ENCODE measurements around the gene ROPN1L. TPM values are rescaled to one million over a fixed set of nuclear protein-coding genes. Genes with fewer than 3 reads are reported as not detected.
"Not testable (repeated sequence)": the region's sequence is repeated elsewhere in the genome, so short reads cannot be mapped to it uniquely, and the experiment has no call there.

Gene ROPN1L
- total RNA-seq, 2 experiments from 2014 or later: 3.1 to 4.1 TPM

DNA sequence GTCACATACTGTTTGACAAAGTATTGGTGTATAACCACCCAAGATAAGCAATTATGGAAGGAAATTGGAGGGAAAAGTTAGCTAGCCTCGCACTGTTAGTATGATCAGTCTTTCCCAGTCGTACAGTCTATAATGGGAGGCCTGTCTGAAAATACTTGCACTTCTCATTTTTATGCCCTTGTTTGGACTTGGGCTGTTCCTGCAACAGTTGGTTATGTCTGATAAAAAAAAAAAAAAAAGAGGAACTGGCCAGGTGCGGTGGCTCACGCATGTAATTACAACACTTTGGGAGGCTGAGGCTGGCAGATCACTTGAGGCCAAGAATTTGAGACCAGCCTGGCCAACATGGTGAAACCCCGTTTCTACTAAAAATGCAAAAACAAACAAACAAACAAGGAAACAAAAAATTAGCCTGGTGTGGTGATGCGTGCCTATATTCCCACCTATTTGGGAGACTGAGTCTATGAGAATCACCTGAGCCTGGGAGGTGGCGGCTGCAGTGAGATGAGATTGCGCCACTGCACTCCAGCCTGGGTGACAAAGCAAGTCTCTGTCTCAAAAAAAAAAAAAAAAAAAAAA is 63.9 kb downstream of the ROPN1L start:
- Mint-ChIP-seq H3K36me3 (ENCODE audit: low read depth) (no peaks in the 10 kb centered on the region), H3K27ac (no peak overlapping the region), H3K27me3 (no peaks in the 10 kb centered on the region), H3K9me3 (no peaks in the 10 kb centered on the region), H3K4me1 (no peaks in the 10 kb centered on the region), H3K4me3 (no peak overlapping the region)
- no peak for DNase-seq
- ChIA-PET POLR2A (no interaction called here), CTCF (no interaction called here)

DNA sequence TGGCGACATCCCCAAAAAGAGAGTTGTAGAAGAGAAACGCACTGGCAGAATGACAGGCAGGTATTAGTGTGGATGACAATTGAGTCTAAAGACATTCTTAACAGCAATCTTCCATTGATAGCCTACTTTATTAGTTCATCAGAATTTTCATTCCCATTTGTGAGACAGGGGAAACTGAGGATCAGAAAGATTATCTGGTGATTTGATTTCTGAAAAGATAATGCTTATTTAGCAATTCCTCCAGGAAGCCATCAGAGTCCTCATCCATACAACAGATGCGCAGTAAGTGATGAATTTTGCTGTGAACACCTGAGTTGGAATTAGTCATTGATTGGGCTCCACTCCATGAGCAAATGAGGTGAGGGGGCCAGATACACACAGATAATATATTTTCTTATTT is 64.9 kb downstream of the ROPN1L start:
- ChIA-PET CTCF (no interaction called here), POLR2A (no interaction called here)
- H3K4me3 Mint-ChIP-seq: no peak overlapping the region
- H3K4me1 Mint-ChIP-seq: no peaks in the 10 kb centered on the region
- DNase-seq: no peak
- no peak overlapping the region for H3K27ac Mint-ChIP-seq
- H3K9me3 Mint-ChIP-seq: no peaks in the 10 kb centered on the region
- H3K36me3 Mint-ChIP-seq (ENCODE audit: low read depth): no peaks in the 10 kb centered on the region
- H3K27me3 Mint-ChIP-seq: no peaks in the 10 kb centered on the region

DNA sequence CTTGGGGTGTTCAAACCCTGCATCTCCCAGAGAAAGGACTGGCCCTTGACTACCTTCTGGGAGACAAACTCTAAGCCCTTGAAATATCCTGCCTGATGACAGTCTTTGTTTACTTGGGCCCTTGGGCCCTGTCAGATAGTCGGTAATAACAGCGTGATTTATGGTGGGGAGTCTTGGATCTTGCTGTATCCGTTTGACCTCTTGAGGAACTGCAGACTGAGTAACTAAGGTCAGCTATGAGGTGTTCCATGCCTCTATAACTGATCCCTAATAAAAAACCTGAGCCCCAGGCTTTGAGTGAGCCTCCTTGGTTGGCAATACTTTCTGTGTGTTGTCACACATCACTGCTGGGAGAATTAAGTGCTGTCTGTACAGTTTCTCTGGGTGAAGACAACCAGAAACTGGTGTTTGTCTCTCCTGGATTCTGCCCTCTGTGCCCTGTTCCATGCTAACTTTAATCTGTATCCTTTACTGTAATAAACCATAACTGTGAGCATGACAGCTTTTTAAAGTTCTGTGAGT is 66.0 kb downstream of the ROPN1L start:
- no peak overlapping the region for H3K4me3 Mint-ChIP-seq
- no peaks in the 10 kb centered on the region for H3K36me3 Mint-ChIP-seq (ENCODE audit: low read depth)
- no peak for DNase-seq
- no peaks in the 10 kb centered on the region for H3K9me3 Mint-ChIP-seq
- ChIA-PET CTCF (interaction anchor here (0.6 kb wide), 1 partner anchor 948 kb away, joined by 3 read pairs; no protein-coding TSS in a partner anchor), POLR2A (no interaction called here)
- no peaks in the 10 kb centered on the region for H3K27me3 Mint-ChIP-seq
- H3K27ac Mint-ChIP-seq: no peak overlapping the region
- no peaks in the 10 kb centered on the region for H3K4me1 Mint-ChIP-seq

DNA sequence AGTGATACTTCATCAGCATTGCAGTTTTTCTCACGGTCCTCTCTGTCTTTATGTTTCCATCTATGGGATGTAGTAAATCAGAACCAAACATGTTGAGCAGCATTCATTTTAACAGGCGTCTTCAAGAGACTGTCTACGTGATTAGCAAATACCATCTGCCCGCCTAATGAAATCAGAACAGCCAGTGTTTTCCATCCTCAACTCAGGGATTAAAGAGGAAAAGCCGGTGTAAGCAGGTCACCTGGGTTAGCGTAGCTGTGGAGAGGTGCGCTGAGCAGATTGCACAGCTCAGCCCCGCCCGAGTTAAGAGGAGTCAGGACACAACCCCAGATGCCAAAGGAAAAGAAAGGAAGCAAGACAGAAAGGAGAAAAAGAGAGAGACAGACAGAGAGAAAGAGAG is 67.9 kb downstream of the ROPN1L start:
- POLR2A ChIA-PET: interaction anchor here (0.6 kb wide), 1 partner anchor 18 kb away, joined by 3 read pairs; no protein-coding TSS in a partner anchor
- Mint-ChIP-seq H3K4me1 (no peaks in the 10 kb centered on the region), H3K4me3 (no peak overlapping the region), H3K9me3 (no peaks in the 10 kb centered on the region), H3K36me3 (ENCODE audit: low read depth) (no peaks in the 10 kb centered on the region), H3K27ac (no peak overlapping the region), H3K27me3 (no peaks in the 10 kb centered on the region)
- CTCF ChIA-PET: no interaction called here
- no peak for DNase-seq

DNA sequence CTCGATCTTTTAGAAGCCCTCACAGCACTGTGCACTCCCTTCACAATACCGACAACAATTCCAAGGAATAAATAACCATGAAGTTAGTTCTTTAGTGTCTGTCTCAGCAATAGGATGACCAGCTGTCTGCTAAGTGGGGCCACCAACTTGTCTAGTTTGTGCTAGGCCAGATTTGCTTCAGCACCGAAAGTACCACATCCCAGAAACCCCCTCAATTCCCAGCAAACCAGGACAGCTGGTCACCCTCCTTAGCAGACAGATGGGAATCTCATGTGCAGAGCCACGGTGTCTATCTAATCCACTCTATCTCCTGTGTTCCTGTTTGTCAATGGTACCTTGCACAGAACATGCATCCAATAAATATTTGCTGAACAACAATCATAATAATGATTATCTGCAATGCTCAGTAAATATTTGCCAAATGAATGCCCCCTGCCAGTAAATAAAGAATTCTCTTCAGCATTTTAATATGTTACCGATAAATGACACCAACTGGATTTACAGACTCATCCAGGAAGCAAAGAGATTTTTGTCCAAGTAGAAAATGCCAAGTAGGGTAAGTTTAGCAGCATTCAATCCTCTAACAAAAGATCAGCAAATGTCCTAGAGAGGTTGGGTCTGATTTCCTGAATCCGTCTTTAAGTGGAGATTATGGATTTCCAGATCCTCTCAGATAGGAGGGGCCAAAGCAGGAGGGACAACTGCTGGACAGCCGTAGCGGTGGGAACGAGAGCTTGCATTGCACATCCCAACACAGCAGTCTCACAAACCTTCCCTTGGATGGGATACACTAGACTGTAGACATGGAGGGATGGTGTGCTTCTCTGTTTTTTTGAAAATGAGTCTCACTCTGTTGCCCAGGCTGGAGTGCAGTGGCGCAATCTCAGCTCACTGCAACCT is 70.3 kb downstream of the ROPN1L start:
- H3K27me3 Mint-ChIP-seq: no peaks in the 10 kb centered on the region
- no peak overlapping the region for H3K27ac Mint-ChIP-seq
- no peak overlapping the region for H3K4me3 Mint-ChIP-seq
- DNase-seq: no peak
- POLR2A ChIA-PET: no interaction called here
- no peaks in the 10 kb centered on the region for H3K4me1 Mint-ChIP-seq
- no peaks in the 10 kb centered on the region for H3K9me3 Mint-ChIP-seq
- CTCF ChIA-PET: no interaction called here
- no peaks in the 10 kb centered on the region for H3K36me3 Mint-ChIP-seq (ENCODE audit: low read depth)

DNA sequence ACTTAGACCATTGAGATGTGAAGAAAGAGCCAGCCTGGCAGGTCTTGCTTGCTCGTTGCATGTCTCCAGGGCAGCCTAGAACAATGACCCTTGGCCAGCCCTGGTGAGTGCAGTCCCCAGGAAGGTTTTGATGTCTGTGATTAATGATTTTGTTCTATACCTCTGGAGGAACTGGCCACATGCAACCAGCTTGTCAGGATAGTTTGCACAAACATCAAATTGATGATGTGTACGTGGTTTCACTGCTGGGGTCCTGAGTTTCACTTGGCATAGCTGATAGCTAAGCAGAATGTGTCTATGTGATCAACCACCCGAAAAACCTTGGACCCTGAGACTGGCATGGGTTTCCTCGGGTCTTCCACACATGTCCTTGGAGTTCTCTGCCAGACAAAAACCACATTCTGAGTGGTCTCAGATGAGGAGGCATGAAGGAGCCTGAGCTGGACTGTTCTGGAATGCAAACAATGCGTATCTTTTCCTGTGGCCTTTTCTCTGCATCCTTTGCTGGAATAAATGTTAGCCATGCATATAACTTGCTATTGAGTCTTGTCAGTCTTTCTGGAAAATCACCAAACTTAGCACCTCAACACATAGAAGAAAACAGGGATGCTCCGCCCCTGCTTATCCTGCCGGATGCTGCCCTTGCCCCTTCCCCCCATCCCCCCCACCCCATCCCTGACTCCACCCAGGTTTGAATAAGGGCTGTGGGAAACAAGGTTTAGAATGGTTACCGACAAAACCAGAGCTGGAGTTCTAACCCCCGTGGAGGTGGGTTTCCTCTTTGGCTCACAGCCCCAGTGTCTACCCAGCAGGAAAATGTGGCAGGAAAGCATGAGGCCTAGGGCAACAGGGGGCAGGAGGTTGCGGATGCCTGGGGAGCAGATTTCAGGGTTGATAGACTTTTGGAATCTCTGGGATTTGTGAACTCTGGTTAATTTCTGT is 72.1 kb downstream of the ROPN1L start:
- ChIA-PET CTCF (no interaction called here), POLR2A (no interaction called here)
- Mint-ChIP-seq H3K36me3 (ENCODE audit: low read depth) (no peaks in the 10 kb centered on the region), H3K4me3 (no peak overlapping the region), H3K27me3 (no peaks in the 10 kb centered on the region), H3K4me1 (no peaks in the 10 kb centered on the region), H3K9me3 (no peaks in the 10 kb centered on the region), H3K27ac (no peak overlapping the region)
- DNase-seq: no peak

DNA sequence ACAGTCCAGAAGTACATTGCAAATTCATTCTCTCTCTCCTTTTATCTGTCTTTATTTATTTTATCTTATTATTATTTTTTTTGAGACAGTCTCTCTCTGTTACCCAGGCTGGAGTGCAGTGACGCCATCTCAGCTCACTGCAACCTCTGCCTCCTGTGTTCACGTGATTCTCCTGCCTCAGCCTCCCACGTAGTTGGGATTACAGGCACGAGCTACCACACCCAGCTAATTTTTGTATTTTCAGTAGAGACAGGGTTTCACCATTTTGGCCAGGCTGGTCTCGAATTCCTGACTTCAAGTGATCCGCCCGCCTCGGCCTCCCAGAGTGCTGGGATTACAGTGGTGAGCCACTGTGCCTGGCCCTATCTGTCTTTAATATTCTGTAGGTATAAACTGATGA is 72.9 kb downstream of the ROPN1L start:
- H3K27me3 Mint-ChIP-seq; H3K27ac Mint-ChIP-seq; H3K9me3 Mint-ChIP-seq; H3K4me3 Mint-ChIP-seq; CTCF ChIA-PET; POLR2A ChIA-PET; DNase-seq; H3K36me3 Mint-ChIP-seq (ENCODE audit: low read depth); H3K4me1 Mint-ChIP-seq: not testable (repeated sequence)

Small RNAs within 50 kb of the gene (microRNA-seq; reads per million reads assigned to microRNA genes)
- gene MIR6131 (ENCODE audit: borderline microRNAs expressed, borderline replicate concordance): not detected

Other genes with a start within 250 kb of the ROPN1L start
- gene ATPSCKMT, start 192.0 kb upstream of the ROPN1L start, total RNA-seq: 10 to 100 TPM; 13.8 to 16.8 TPM
- gene CCT5, start 191.6 kb upstream of the ROPN1L start, total RNA-seq: 100 to 1,000 TPM; 224 to 241 TPM
- 1 to 10 TPM in 1 of 2 experiments, under 1 TPM in 1; 0.64 to 1.4 TPM for gene CMBL, start 134.0 kb upstream of the ROPN1L start, total RNA-seq
- 10 to 100 TPM; 84.7 to 93.6 TPM for gene MARCHF6, start 88.2 kb upstream of the ROPN1L start, total RNA-seq
- gene ANKRD33B, start 122.2 kb downstream of the ROPN1L start, total RNA-seq: 1 to 10 TPM; 3.2 to 3.7 TPM